HG03521 (cell line): ENCODE results near the gene SRMS.
"Not testable (repeated sequence)": the region's sequence is repeated elsewhere in the genome, so short reads cannot be mapped to it uniquely, and the experiment has no call there.

Experiments used
- ATAC-seq: cut with Tn5 transposase; IDR thresholded peaks from one replicate; pipeline ENCODE4 v1.9.1; 2021; ENCODE audit warnings: mild to moderate bottlenecking, moderate library complexity; ENCODE audit not compliant: unreplicated experiment

Gene SRMS

DNA sequence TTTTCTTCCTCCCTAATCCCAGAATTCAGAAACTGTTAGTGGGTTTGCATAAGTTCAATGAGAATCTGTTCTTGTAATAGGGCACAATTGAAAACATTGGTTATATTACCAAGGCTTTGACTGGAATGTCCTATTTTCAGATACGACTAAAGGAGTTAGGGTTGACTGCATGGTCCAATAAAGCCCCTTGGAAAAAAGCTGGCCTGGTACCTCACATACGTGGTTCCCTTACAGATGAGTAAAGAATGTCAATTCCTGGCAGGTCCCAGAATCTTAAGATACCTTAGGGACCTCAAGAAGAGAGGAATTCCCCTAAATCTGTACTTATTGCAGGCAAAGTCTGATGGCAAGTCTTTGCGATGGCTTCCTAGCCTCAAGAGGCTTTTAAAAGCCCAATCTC is 22.4 kb downstream of the SRMS start:
- ATAC-seq, result no peak

GRCh38 chr20:63522981-63523611 is 24.5 kb downstream of the SRMS start:
- ATAC-seq, result no peak

DNA sequence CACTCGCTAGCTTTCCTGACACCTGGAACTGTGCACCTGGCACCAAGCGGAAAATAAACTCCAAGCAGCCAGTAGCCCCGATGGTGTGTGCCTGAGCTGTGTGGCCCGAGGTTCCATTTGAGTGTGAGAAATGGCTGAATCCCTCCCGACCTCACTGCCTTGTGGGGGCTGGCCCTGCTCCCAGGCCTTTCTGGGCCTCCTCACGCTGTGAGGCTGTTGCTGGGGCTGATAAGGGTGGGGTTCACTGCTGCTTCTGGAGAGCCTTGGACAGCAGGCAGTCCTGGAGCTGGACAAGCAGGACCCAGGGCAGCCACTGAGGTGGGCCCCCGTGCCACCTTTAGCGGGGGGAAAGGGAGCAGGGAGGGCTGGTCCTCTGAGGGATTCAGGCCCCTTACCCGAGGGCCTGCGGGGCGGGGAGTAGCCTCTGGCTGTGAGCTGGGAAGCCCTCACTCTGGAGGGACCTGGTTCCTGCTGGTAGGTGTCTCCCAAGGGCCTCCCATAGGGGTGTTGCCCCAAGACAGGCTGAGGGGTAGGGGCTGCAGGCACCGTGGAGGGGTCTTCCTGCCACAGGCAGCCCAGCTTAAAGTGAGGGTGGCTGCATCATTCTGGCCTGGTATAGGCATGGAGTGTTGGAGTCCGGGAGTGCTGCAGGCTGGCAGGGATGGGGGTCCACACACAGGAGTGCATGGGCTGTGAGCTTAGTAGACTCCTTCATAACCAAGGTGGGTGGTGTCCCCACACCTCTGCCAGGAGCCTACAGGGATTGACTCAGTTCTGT is 25.3 kb downstream of the SRMS start:
- no peak for ATAC-seq

GRCh38 chr20:63521602-63522001 is 25.9 kb downstream of the SRMS start:
- ATAC-seq, result no peak

DNA sequence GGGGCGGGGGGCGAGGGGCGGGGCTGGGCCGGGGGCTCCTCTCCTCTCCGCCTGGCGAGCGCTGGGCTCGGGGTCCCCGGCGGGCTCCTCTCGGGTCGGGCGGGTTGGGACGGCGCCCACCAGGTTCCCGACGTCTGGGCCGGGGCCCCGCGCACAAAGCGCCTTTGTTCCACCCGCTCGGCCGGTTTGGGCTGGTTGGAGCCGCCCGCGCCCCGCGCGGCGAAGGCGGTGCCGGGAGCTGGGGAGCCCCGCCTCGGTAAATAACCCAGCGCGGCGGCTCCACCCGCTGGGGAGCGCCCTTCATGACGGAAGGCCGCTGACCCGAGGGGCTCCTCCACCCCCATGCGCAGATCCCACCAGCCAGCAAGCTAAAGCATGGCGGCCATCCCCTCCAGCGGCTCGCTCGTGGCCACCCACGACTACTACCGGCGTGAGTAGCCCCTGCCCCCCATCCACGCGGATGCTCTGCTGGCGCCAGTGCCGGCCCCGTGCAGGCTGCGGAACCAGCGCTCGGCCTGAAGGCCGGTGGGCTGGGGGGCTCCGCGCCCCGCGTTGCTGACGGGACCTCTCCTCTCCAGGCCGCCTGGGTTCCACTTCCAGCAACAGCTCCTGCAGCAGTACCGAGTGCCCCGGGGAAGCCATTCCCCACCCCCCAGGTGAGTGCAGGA is 26.5 kb downstream of the SRMS start:
- peak; percentile 26 for ATAC-seq

DNA sequence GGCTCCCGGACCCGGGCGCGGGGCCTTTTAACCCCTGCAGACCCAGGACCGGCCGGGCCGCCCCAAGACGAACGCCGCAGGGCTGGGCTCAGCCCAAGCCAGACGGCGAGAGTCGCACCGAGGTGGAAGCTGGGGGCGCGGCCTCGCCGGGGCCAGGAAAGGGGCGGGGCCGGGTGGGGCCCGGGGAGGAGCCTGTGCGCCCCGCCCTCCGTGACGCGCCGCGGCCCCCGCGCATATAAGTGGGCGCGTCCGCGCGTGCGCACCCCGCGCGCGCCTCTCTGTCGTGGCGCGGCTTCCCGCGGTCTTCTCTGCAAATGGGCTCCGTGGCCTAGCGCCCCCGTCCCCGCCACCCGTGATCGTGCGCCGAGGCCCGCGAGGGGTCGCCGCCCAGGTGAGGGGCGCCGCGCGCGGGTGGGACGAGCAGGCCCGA is 27.0 kb downstream of the SRMS start, which contains the start of gene PPDPF:
TSS of gene PPDPF (plus strand) at position 262 of the 430 bp plus-strand sequence. CDS start 544 bp downstream, outside the sequence.
- peak; percentile 73 for ATAC-seq

GRCh38 chr20:63519668-63520503 is 27.7 kb downstream of the SRMS start:
- ATAC-seq, result peak; percentile 25

GRCh38 chr20:63518946-63519667 is 28.4 kb downstream of the SRMS start:
- no peak for ATAC-seq

GRCh38 chr20:63518351-63518861 is 29.1 kb downstream of the SRMS start:
- no peak for ATAC-seq

DNA sequence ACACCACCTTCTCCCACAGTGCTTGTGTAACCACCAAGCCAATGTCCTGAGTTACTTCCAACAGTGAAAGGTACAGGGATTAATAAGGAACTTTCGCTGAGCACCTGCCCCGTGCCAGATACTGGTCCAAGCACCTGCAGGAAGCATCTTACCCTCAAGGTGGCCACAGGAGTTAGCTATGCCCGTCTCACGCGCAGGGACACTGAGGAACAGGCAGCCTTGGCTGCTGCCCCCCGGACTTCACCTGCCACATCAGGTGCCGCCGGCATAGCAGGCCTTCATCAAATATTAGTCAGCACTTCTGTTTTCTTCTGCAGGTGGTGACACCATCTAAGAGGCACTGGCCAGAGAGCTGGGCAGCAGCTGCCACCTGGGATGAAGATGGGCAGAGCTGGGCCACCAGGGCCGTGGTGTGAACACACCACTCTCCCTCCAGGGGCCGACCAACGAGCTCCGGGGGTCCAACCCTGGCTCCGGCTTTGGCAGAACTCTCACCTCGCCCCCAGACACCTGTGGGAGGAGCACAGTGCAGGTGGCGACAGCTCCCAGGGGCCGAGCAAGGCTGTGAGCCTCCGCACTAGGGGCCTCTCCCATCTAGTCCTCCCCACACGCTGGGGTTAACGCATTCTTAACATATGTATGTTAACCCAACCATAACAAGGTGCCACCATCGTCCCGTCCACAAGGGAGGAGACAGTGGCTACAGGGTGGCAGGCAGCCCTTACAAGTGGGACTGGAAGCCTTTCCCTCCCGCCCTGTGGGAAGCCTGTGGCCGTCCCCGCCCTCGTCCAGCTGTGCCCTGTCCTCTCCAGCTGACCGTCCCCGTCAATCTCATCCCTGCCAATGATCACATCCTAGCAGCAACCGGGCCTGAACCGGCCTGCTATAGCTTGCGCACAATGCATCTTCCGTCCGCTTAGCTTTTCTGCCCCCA is 29.9 kb downstream of the SRMS start:
- no peak for ATAC-seq

GRCh38 chr20:63514520-63514919 is 33.0 kb downstream of the SRMS start:
- ATAC-seq, result not testable (repeated sequence)

GRCh38 chr20:63513207-63513606 is 34.3 kb downstream of the SRMS start:
- no peak for ATAC-seq

- ATAC-seq, result no peak
Measured at GRCh38 chr20:63509088-63509564, 38.4 kb downstream of the SRMS start.

DNA sequence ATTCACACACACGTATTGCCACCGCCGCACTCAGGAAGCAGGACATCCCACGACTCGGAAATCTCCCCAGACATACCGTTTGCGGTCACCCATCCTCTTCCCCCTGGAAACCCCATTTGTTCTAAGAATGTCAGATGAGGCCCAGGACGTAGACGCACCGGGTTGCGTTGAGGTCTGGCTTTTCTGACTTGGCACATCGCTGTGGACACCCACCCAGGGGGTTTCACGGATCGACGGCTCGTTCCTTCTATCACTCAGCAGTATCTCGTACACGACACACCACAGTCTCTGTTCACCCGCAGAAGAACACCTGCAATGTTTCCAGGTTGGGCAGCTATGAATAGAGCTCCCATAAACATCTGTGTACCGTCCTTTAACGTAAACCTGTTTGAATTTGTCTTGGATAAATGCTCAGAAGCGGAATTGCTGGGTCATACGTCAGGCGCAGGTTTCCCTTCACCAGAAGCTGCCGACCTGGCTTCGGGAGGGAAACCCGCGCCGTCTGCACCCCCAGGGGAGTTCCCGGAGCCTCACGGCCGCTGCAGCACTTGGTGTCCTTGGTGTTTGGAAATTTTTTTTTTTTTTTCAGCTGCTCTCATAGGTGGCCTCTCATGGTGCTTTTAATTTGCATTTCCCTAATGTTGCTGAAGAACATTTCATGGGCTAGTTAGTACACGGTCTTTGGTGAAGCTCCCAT is 39.3 kb downstream of the SRMS start:
- ATAC-seq, result no peak

DNA sequence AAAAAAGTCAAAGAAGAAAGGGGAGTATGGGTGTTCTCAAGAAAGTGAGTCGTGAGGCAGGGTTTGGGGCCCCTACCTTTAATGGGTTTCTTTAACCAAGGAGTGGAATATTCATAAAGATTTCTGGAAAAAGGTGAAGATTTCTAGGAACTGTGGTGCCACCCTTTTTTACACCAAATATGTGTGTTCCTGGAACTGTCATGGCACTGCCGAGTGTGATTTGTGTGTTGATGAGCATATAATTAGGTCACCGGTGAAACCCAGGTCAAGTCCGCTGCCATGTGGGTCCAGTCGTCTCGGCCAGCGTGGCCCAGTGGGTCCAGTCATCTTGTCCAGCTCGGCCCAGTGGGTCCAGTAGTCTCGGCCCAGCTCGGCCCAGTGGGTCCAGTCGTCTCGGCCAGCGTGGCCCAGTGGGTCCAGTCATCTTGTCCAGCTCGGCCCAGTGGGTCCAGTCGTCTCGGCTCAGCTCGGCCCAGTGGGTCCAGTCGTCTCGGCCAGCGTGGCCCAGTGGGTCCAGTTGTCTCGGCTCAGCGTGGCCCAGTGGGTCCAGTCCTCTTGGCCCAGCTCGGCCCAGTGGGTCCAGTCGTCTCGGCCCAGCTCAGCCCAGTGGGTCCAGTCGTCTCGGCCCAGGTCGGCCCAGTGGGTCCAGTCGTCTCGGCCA is 40.3 kb downstream of the SRMS start:
- ATAC-seq, result no peak

GRCh38 chr20:63505723-63506122 is 41.8 kb downstream of the SRMS start:
- ATAC-seq, result no peak

GRCh38 chr20:63505281-63505680 is 42.3 kb downstream of the SRMS start:
- no peak for ATAC-seq

DNA sequence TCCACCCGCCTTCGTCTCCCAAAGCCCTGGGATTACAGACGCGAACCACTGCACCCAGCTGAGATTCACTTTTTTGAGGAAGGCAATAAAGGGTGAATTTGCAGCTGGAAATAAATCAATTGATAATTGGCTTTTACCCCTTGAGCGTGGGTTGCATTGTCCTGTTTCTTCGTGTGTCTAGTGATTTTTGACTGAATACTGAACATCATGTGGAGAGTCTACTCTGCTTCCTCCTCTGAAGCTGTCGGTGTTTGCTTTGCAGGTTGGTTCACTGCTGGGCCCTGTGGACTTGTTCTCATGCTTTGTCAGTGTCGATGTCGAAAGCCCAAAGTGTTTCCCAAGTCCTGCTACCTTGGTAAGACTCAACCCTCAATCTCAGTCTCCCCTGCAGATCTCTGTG is 42.9 kb downstream of the SRMS start:
- ATAC-seq, result no peak
